NK-92 (cell line): ENCODE measurements around the gene ULK4.

Experiments used
- DNase-seq: peaks from one replicate; lab custom pipeline; 2025; ENCODE audit not compliant: unreplicated experiment; lab: John Stamatoyannopoulos, UW

ULK4 gene

GRCh38 chr3:41277790-41278465 lies 684.0 kb downstream of the ULK4 start:
- no peak for DNase-seq

- no peak for DNase-seq
Measured at GRCh38 chr3:41276191-41276590, 685.7 kb downstream of the ULK4 start.

GRCh38 chr3:41274944-41275668 lies 686.8 kb downstream of the ULK4 start:
- DNase-seq: no peak

- no peak for DNase-seq
Measured at GRCh38 chr3:41272667-41273066, 689.2 kb downstream of the ULK4 start.

GRCh38 chr3:41267975-41268640 lies 693.8 kb downstream of the ULK4 start:
- DNase-seq: no peak

- DNase-seq: no peak
Measured at GRCh38 chr3:41265823-41266273, 696.1 kb downstream of the ULK4 start.

GRCh38 chr3:41265011-41265545 lies 696.8 kb downstream of the ULK4 start:
- no peak for DNase-seq

GRCh38 chr3:41260063-41260450 lies 701.8 kb downstream of the ULK4 start:
- DNase-seq: no peak

GRCh38 chr3:41259449-41260062 lies 702.3 kb downstream of the ULK4 start:
- DNase-seq: no peak

GRCh38 chr3:41258239-41258800 lies 703.6 kb downstream of the ULK4 start:
- no peak for DNase-seq

GRCh38 chr3:41251593-41251992 lies 710.3 kb downstream of the ULK4 start:
- DNase-seq: no peak

GRCh38 chr3:41250825-41251224 lies 711.1 kb downstream of the ULK4 start:
- no peak for DNase-seq

GRCh38 chr3:41249318-41249717 lies 712.6 kb downstream of the ULK4 start:
- no peak for DNase-seq

- no peak for DNase-seq
Measured at GRCh38 chr3:41248525-41248924, 713.4 kb downstream of the ULK4 start.

- DNase-seq: no peak
Measured at GRCh38 chr3:41247055-41248004, 714.6 kb downstream of the ULK4 start.

- DNase-seq: no peak
Measured at GRCh38 chr3:41244620-41245336, 717.1 kb downstream of the ULK4 start.

GRCh38 chr3:41243183-41243582 lies 718.7 kb downstream of the ULK4 start:
- no peak for DNase-seq

GRCh38 chr3:41241800-41242571 lies 719.9 kb downstream of the ULK4 start:
- no peak for DNase-seq

- no peak for DNase-seq
Measured at GRCh38 chr3:41241161-41241560, 720.7 kb downstream of the ULK4 start.
